Breast epithelium (tissue), 3 donors: ENCODE results near the gene RTP3.

Source experiments
- POLR2A ChIP-seq: fragments of 450-650 bp; IDR thresholded peaks from one replicate; pipeline ENCODE4 v1.6.1; 2016; ENCODE audit warnings: antibody characterized with exemption, mild to moderate bottlenecking, moderate library complexity
- TF ChIP-seq, protein P1 (sequence below), 3 donors: fragments of 450-650 bp; IDR thresholded peaks; one replicate each; pipeline ENCODE4 v1.5.1; 2016 to 2017; ENCODE audit warnings: antibody characterized with exemption in 3 of 3, mild to moderate bottlenecking in 3 of 3, moderate library complexity in 3 of 3

DNA sequence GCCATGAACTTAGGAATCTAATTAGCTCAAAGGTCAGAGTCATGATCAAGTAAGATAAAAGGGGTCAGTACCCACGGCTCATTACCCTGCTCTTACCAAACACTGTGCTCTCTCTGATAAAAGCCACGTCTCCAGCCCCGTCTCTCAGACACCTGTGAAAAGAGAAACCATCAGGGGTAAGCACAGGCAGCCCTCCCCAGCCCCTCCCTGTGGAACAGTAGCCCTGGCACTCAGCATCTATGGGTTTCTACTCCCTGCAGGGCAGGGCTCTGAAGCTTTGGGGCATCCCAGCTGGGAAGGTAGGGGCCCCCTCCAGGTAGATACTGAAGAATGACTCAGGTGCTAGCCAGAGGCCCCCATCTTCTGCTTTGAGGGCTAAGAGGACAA is 43.6 kb upstream of the RTP3 start:
- TF ChIP-seq, protein P1, sequence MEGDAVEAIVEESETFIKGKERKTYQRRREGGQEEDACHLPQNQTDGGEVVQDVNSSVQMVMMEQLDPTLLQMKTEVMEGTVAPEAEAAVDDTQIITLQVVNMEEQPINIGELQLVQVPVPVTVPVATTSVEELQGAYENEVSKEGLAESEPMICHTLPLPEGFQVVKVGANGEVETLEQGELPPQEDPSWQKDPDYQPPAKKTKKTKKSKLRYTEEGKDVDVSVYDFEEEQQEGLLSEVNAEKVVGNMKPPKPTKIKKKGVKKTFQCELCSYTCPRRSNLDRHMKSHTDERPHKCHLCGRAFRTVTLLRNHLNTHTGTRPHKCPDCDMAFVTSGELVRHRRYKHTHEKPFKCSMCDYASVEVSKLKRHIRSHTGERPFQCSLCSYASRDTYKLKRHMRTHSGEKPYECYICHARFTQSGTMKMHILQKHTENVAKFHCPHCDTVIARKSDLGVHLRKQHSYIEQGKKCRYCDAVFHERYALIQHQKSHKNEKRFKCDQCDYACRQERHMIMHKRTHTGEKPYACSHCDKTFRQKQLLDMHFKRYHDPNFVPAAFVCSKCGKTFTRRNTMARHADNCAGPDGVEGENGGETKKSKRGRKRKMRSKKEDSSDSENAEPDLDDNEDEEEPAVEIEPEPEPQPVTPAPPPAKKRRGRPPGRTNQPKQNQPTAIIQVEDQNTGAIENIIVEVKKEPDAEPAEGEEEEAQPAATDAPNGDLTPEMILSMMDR (IDR thresholded peaks at IDR 0.05) = no peak
- no peak for TF ChIP-seq POLR2A
